ENCODE data around the gene DHRS4. TPM values are rescaled to one million over a fixed set of nuclear protein-coding genes. Genes with fewer than 3 reads are reported as not detected.
"Not testable (repeated sequence)": the region's sequence is repeated elsewhere in the genome, so short reads cannot be mapped to it uniquely, and the experiment has no call there.

The DHRS4 gene
- total RNA-seq, 1 experiment from 2014 or later, result 29.5 TPM

DNA sequence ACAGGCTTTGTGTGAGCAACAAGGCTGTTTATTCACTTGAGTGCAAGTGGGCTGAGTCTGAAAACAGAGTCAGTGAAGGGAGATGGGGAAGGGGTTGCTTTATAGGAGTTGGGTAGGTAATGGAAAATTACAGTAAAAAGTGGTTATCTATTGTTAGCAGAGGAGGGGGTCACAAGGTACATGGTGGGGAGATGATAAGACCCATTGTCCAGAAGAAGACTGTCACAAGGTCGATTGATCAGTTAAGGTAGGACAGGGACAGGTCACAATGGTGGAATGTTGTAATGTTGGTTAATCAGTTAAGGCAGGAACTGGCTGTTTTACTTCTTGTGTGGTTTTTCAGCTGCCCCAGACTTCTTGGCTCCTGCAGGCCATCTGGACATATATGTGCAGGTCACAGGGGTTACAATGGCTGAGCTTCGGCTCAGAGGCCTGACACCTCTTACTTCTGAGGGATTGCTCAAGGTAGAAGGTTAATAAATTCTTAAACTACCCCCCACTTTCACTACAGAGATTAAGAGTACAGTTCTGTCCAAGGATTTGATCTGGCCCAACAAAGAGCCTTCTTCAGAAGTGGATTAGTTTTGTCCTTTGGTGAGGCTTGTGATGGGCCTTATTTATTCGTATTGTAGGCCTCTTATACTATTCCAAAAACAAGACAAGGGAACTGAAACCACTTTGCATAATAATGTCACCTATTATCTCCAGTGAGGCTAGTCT lies 13.8 kb upstream of the DHRS4 start:
- no peak for DNase-seq (ENCODE audit: low spot score)

- DNase-seq (ENCODE audit: low spot score), result no peak
Measured at GRCh38 chr14:23941230-23941629, 12.3 kb upstream of the DHRS4 start.

GRCh38 chr14:23941669-23942068 lies 11.9 kb upstream of the DHRS4 start:
- no peak for DNase-seq (ENCODE audit: low spot score)

DNA sequence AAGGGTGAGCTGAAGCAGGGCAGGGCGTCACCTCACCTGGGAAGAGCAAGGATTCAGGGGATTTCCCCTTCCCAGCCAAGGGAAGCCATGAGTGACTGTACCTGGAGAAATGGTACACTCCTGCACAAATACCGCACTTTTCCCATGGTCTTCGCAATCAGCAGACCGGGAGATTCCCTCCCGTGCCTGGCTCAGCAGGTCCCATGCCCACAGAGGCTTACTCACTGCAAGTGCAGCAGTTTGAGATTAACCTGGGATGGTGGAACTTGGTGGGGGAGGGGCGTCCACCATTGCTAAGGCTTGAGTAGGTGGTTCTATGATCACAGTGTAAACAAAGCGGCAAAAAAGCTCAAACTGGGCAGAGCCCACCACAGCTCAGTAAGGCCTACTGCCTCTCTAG lies 11.0 kb upstream of the DHRS4 start:
- no peak for DNase-seq (ENCODE audit: low spot score)

DNA sequence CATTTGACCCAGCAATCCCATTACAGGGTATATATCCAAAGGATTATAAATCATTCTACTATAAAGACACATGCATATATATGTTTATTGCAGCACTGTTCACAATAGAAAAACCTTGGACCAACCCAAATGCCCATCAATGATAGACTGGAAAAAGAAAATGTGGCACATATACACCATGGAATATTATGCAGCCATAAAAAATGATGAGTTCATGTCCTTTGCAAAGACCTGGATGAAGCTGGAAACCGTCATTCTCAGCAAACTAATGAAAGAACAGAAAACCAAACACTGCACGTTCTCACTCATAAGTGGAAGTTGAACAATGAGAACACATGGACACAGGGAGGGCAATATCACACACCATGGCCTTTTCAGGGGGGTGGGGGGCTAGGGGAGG lies 4.5 kb upstream of the DHRS4 start:
- DNase-seq (ENCODE audit: low spot score), result not testable (repeated sequence)

DNA sequence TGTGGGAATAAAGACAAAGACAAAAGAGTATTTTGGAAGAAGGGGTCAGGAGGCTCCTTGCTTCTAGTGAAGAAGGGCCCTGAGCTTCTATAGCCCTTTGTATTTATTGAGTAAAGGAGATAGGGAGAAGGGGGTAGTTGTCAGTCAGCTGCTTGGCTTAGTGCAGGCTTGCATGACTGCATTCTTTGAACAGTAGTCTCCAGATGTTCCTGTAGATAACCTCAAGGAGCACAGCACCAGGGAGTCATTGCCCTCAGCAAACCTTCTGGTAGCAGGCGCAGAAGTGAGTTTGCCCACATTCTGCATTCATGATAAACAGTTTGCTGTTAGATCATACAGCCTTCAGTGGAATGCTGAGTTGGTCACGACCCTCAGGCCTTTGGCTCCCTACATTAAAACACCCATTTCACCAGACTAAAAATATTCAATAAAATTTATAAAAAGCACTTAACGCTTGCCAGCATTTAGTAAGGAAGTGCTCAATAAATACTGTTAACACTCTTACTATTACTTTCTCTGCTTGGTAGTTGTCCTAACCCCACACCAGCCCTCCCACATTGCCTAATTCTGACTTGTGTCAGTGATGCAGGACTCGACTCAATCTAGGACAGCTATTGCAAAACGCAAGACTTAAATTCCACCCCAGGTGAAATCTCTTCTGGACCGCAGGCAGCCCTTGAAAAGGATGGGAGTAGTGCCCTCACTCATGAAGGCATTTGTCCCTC lies 3.0 kb upstream of the DHRS4 start:
- DNase-seq (ENCODE audit: low spot score), result no peak

GRCh38 chr14:23951136-23951466 lies 2.5 kb upstream of the DHRS4 start:
- not testable (repeated sequence) for DNase-seq (ENCODE audit: low spot score)

DNA sequence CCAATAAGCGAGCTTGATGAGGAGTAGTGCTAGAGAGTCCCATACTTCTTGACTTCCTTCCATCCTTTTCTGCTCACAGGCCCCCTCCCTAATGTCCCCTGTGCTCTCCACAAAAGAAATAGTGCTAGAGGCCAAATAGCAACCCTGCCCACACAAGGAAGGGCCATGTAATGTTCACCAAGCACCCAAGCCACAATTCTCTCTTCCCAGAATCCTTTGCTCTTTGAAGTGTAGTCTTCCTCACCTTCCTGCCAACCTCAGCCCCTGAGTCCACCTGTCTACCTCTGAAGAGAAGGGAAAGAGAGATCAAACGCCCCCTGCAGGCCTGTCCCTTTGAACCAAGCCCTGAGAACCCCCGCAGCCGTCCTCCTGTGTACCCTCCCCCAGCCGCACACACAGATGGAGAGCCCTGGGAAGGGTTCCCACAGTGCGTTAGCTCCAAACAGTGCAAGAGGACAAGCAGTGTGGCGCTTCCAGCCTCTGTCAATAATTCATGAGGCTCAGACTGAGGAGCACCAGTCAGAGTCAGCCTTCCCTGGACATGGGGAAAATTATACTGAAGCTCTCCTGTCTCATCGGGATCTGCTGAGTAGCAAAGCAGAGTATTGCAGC lies 1.9 kb upstream of the DHRS4 start:
- DNase-seq (ENCODE audit: low spot score), result no peak

- not testable (repeated sequence) for DNase-seq (ENCODE audit: low spot score)
Measured at GRCh38 chr14:23953116-23953463, 480 bp upstream of the DHRS4 start.

- DNase-seq (ENCODE audit: low spot score), result not testable (repeated sequence)
Measured at GRCh38 chr14:23954279-23954614, 677 bp downstream of the DHRS4 start.

- not testable (repeated sequence) for DNase-seq (ENCODE audit: low spot score)
Measured at GRCh38 chr14:23954965-23955364, 1.4 kb downstream of the DHRS4 start.

- not testable (repeated sequence) for DNase-seq (ENCODE audit: low spot score)
Measured at GRCh38 chr14:23955811-23956210, 2.2 kb downstream of the DHRS4 start.

DNA sequence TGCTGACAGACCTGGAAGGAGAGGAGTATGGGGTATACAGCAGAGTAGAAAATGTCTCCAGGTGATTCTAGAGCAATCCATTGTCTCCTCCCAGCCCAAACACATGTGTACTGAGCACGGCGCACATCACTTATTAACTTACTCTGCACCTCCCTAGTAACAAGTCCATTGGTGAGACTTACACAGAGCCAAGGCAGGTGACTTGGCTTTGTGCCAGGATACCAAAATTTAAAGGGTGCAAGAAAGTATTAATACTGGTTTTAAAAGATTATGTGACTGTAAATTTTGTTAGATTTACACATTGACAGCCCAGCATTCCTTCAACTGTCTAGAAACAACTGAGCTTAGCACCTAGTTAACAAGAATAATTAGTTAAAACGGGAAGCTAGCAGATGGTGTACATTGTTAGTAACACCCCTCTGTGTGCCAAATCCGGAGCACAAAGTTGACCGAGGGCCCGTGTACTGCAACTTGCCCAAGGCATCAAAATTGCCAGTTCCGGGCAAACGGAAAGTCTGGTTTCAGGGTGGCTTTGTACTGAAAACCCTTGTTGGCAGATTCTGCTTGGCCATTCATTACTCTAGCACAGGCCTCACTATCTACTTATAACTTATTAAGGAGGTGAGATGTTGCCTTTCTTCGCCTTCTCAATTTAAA lies 4.5 kb downstream of the DHRS4 start:
- DNase-seq (ENCODE audit: low spot score), result not testable (repeated sequence)

- not testable (repeated sequence) for DNase-seq (ENCODE audit: low spot score)
Measured at GRCh38 chr14:23960899-23961298, 7.3 kb downstream of the DHRS4 start.

DNA sequence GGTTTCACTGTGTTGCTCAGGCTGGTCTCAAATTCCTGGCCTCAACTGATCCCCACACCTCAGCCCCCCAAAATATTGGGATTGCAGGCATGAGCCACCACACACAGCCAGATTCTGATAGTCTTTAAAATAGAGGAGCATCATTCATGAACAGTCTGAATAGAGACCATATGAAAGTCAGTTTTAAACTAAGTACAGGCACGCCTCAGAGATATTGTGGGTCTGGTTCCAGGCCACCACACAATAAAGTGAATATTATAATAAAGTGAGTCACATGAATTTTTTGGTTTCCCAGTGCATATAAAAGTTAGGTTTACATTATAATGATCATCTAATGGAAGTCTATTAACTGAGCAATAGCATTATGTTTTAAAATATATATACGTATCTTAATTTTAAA lies 8.1 kb downstream of the DHRS4 start:
- not testable (repeated sequence) for DNase-seq (ENCODE audit: low spot score)

GRCh38 chr14:23969130-23969480 lies 15.5 kb downstream of the DHRS4 start:
- not testable (repeated sequence) for DNase-seq (ENCODE audit: low spot score)

GRCh38 chr14:23969481-23970282 lies 16.1 kb downstream of the DHRS4 start:
- not testable (repeated sequence) for DNase-seq (ENCODE audit: low spot score)

DNA sequence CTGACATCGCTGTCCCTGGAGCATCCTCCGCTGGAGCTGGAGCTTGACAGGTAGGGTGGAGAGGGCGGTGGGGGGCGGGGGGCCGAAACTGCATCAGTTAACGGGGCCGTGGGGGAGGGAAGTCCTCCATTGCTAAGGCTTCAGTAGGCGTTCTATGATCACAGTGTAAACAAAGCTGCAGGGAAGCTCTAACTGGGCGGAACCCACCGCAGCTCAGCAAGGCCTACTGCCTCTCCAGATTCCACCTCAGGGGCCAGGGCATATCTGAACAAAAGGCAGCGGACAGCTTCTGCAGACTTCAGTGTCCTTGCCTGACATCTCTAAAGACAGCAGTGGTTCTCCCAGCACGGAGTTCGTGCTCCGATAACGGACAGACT lies 16.7 kb downstream of the DHRS4 start:
- not testable (repeated sequence) for DNase-seq (ENCODE audit: low spot score)

DNA sequence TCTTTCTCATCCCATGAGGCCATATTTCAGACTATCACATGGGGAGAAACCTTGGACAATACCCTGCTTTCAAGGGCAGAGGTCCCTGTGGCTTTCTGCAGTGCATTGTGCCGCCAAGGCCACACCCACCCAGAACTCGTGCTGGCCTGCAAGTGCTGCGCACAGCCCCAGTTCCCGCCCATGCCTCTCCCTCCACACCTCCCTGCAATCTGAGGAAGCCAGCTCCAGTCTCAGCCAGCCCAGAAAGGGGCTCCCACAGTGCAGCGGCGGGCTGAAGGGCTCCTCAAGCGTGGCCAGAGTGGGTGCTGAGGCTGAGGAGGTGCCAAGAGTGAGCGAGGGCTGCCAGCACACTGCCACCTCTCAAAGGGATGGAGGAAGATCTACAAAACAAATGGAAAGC lies 19.6 kb downstream of the DHRS4 start:
- not testable (repeated sequence) for DNase-seq (ENCODE audit: low spot score)

DNA sequence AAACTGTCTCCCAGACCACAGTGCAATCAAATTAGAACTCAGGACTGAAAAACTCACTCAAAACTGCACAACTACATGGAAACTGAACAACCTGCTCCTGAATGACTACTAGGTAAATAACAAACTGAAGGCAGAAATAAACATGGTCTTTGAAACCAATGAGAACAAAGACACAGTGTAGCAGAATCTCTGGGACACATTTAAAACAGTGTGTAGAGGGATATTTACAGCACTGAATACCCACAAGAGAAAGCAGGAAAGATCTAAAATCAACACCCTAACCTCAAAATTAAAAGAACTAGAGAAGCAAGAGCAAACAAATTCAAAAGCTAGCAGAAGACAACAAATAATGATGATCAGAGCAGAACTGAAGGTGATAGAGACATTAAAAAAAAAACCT lies 20.5 kb downstream of the DHRS4 start:
- not testable (repeated sequence) for DNase-seq (ENCODE audit: low spot score)

- not testable (repeated sequence) for DNase-seq (ENCODE audit: low spot score)
Measured at GRCh38 chr14:23977208-23977607, 23.6 kb downstream of the DHRS4 start.
